NCI-H2196 treated with DMSO at 0.1 percent for 48 hours (cell line): ENCODE results near the gene DPCD.
"Not testable (repeated sequence)": the region's sequence is repeated elsewhere in the genome, so short reads cannot be mapped to it uniquely, and the experiment has no call there.

Experiments
- DNase-seq: peaks from one replicate; lab custom pipeline; 2025; ENCODE audit not compliant: unreplicated experiment; lab: John Stamatoyannopoulos, UW

Gene DPCD

DNA sequence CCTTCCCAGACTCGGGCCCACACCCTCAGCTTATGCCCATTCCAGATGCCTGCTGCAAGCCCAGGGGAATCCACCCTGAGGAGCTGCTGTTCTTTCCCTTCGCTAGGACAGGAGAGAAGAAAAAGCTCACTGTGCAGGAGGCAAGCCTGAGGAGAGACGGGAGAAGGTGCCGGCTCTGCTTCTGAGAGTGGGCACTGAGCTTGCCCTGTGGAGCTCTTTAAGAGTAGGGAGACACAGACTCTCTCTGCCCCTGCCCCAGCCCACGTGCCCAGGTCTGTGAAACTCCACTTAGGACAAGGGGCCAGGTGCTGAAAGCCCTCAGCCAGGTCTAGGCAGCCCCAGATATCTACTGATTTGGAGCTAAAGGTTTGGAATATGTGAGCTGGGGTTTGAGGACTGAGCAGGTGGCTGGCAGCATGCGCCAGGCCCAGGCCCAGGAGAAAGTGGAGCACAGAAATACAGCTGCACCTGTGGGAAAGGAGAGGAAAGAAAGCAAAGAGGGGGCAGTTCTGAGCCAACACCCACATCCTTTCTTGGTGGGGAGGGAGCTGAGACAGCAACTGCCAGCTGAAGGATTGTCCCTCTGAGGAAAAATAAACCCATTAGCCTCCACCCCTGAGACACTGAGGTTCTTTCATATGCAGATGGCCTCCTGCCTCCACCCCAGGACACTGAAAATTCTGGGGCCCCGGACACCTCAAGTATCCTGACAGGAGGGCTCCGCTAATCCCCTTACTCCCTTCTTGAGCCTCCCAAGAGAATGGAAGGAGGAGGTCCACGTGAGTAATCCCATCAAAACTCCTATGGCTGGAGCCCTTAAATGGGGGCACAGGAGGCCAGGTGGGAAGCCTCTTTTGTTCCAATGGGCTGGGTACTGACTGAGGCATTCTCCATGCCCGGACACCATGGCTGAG lies 7.4 kb upstream of the DPCD start:
- no peak for DNase-seq

- DNase-seq: no peak
These were observed 2.3 kb upstream of the DPCD start for GRCh38 chr10:101585841-101586240.

DNA sequence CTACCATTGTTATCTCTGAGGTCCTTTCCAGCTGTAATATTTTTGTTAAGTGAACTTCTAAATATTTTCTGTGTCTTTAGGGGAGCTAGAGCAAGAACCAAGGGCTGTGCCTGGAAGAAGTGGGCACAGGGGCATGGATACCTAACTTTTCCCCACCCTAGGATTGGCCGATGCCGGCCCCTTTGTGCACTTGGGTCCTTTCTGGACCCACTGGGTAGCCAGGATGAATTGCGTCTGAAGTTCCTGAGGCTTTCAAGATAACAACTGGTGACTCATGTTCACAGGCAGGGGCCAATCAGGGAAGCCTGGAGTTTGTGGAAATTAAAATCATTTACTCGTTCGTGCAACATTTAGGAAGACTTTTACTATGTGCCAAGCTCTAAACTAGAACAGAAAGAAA lies 758 bp downstream of the DPCD start:
- DNase-seq: no peak

DNA sequence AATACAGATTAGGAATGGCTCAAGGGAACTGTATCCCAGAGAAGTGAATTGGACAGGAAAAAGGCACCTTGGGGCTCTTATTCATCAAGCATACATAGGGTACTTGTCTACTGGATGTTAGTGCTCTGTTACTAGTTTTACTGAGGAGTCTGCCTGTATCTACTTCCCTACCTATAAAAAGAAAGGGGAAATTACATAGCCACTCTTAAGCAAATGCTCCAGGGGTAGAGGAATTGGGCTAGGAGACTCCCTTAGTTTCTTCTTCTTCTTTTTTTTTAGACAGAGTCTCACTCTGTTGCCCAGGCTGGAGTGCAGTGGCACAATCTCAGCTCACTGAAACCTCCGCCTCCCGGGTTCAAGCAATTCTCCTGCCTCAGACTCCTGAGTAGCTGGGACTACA lies 5.2 kb downstream of the DPCD start:
- DNase-seq: not testable (repeated sequence)

- no peak for DNase-seq
These were observed 7.7 kb downstream of the DPCD start for GRCh38 chr10:101595591-101596433.

DNA sequence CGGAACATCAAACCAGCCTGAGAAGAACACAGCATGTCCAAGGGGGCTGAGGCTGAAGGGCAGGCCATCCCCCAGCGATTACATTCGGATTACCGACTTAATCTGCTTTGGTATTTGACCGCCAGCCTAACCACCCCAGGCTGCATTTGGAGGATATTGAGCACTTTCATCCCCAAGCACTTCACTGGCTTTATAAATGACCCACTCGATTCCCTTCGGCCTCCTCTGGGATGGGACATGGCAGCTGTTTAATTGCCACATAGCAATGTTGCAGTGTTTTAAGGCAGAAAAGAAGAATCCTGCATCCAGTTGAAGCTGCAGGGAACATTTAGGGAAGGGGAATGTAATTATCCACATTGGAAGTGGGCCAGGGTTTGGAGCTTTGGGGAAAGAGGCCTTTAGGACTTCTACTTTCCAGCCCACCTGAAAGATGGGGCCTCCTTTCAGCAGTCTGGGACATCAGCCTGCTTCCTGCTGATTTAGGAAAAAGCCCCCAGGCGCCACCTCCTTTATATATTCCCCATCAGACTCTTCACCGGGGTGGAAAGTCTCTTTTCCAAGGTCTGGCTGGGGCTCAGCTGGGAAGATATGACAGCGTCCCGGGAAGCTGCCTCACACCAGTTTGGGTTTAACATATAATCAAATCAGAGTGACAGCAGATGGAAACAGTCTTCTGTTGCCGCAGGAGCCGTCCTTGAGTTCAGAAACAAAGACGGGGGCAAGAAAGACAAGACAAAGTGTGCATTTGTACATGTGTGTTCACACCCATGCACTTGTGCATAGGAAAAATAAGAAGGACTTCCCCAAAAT lies 9.2 kb downstream of the DPCD start:
- DNase-seq: no peak

- no peak for DNase-seq
These were observed 13.4 kb downstream of the DPCD start for GRCh38 chr10:101601541-101601940.

- DNase-seq: peak; percentile 51
These were observed 14.8 kb downstream of the DPCD start for GRCh38 chr10:101602761-101603398.

GRCh38 chr10:101607124-101607523 lies 19.0 kb downstream of the DPCD start:
- no peak for DNase-seq

DNA sequence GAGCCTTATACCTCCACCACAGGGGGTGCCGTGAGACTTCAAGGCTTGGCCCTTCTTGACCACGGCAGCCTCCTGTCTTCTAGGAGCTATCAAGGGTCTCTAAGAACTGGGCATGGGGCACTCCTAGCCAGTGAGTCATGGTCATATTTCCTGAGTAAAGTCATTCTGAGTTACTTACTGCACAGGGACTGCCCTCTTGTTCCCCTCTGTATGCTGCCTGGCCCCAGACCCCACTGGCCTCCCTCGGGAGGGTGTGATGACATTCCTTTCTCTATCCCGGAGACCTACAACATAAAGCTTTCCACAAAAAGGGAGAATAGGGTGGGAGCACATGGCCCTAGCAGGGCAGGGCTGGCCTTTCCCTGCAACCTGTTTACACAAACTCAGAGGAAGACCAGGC lies 21.4 kb downstream of the DPCD start:
- DNase-seq: no peak

DNA sequence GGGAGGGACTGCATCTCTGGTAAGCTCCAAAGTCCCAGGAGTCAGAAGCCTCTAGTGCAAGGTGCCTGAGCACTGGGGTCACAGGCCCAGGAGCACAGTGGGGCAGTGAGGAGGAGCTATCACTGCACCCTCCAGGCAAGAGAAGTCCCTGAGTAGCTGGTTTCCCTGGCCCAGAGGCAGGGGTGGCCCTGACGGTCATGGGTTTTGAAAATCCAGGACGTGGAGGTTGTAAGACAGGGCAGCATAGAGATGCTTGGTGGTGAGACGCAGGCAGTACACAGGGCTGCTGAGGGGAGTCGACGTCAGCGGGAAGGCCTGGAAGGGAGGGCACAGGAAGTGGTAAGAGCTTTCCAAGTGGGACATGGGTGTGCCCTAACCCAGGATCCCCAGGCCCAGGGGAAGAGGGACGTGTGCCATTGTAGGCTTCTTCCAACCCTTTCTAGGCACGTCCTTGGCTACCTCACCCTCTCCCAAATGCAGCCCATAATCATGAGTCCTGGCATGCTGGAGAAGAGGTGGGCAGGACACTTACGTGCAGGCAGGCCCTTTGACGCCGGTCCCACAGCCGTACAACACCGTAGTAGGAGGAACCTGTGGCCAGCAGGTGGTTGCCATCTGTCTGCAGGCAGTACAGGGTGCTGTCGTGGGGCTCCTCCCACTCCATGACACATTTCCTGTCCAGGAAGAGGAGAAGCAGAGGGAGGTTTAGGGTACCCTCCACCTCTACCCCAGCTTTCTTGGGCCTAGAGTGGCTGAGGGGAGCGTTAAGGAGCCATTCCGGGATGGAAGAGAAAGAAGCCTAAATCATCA lies 23.2 kb downstream of the DPCD start:
- DNase-seq: no peak

- DNase-seq: no peak
These were observed 24.0 kb downstream of the DPCD start for GRCh38 chr10:101612086-101612485.

- no peak for DNase-seq
These were observed 24.8 kb downstream of the DPCD start for GRCh38 chr10:101612872-101613271.

DNA sequence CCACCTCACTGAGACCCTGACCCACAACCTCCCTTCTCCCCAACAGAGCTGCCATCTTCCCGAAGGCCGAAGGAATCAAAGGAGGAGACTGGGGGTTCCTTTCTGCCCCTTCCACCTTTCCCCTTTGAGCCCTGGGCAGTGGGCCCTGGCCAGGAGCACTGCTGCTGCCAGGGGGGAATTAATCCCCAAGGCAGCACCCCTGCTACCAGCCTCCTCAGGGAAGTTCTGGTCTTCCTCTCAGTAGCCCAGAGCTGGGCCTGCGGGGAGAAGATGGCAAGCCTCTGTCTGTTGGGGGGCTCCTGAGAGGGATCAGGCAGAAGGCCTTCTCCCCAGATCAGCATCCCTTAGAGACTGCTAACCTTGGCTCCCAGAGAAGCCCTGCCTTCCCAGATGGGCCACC lies 25.5 kb downstream of the DPCD start:
- no peak for DNase-seq

- DNase-seq: no peak
These were observed 26.8 kb downstream of the DPCD start for GRCh38 chr10:101614663-101615524.

DNA sequence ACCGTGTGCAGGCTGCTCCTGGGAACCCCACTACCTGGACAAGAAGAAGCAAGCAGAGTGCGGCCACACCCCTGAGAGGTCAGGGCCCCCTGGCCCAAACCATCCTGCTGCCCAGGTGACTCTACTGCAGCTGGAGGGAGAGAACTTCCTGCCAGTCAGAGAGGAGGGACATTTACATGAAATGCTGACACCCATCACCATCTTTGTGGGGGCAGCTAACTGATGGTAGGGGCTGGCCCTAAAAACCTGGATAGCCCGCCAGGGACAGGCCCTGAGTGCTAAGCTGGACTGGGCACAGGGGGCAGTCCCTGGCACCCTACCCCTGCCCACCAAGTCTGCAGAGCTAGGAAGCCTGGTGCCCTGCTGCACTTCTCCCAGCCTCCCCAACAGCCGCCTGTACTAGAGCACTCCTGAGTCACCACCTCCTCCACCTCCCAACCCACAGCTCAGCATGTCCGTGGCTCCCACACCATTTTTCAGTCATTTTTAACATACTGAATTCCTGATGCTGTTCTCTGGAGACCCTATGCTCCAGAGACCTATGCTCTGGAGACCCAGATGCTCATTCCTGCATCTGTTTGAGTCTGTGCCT lies 27.5 kb downstream of the DPCD start:
- DNase-seq: no peak

GRCh38 chr10:101616415-101617101 lies 28.4 kb downstream of the DPCD start:
- DNase-seq: no peak
